HG03457 (cell line): ENCODE data around the gene C17orf75.
"Not testable (repeated sequence)": the region's sequence is repeated elsewhere in the genome, so short reads cannot be mapped to it uniquely, and the experiment has no call there.

Experiments
- ATAC-seq: cut with Tn5 transposase; IDR thresholded peaks from one replicate; pipeline ENCODE4 v1.9.1; 2021; ENCODE audit warnings: moderate number of reproducible peaks; ENCODE audit not compliant: unreplicated experiment

Gene C17orf75

GRCh38 chr17:32348483-32348800, 6.5 kb upstream of the C17orf75 start:
- no peak for ATAC-seq

GRCh38 chr17:32345951-32346600, 4.1 kb upstream of the C17orf75 start:
- ATAC-seq = no peak

- ATAC-seq = no peak
Measured at GRCh38 chr17:32342603-32343325, 791 bp upstream of the C17orf75 start.

GRCh38 chr17:32341141-32341856, 674 bp downstream of the C17orf75 start:
- no peak for ATAC-seq

GRCh38 chr17:32335687-32336086, 6.3 kb downstream of the C17orf75 start:
- ATAC-seq = no peak

- ATAC-seq = no peak
Measured at GRCh38 chr17:32335046-32335445, 6.9 kb downstream of the C17orf75 start.

- no peak for ATAC-seq
Measured at GRCh38 chr17:32333187-32333586, 8.8 kb downstream of the C17orf75 start.

- no peak for ATAC-seq
Measured at GRCh38 chr17:32331243-32332040, 10.5 kb downstream of the C17orf75 start.

GRCh38 chr17:32330147-32330546, 11.8 kb downstream of the C17orf75 start:
- ATAC-seq = no peak

- ATAC-seq = no peak
Measured at GRCh38 chr17:32327911-32328310, 14.1 kb downstream of the C17orf75 start.

GRCh38 chr17:32323811-32324491, 18.0 kb downstream of the C17orf75 start:
- ATAC-seq = no peak

GRCh38 chr17:32323046-32323445, 18.9 kb downstream of the C17orf75 start:
- no peak for ATAC-seq

- no peak for ATAC-seq
Measured at GRCh38 chr17:32320847-32321246, 21.1 kb downstream of the C17orf75 start.

- not testable (repeated sequence) for ATAC-seq
Measured at GRCh38 chr17:32320080-32320479, 21.9 kb downstream of the C17orf75 start.

- no peak for ATAC-seq
Measured at GRCh38 chr17:32319548-32319905, 22.4 kb downstream of the C17orf75 start.

- ATAC-seq = no peak
Measured at GRCh38 chr17:32318071-32318470, 23.9 kb downstream of the C17orf75 start.

GRCh38 chr17:32317353-32317752, 24.6 kb downstream of the C17orf75 start:
- no peak for ATAC-seq

- not testable (repeated sequence) for ATAC-seq
Measured at GRCh38 chr17:32316653-32317052, 25.3 kb downstream of the C17orf75 start.

GRCh38 chr17:32315171-32315570, 26.8 kb downstream of the C17orf75 start:
- ATAC-seq = no peak

GRCh38 chr17:32314636-32315035, 27.3 kb downstream of the C17orf75 start:
- no peak for ATAC-seq

GRCh38 chr17:32311028-32311536, 30.9 kb downstream of the C17orf75 start:
- ATAC-seq = no peak
